ENCODE measurements around the gene KCNA4.

KCNA4 gene

GRCh38 chr11:30023074-30023473 lies 6.2 kb upstream of the KCNA4 start:
- H3K27ac ChIP-seq (ENCODE audit: low read length): no peak overlapping the region
- H3K36me3 ChIP-seq (ENCODE audit: control insufficient read depth, low read depth, low read length): no peaks in the 10 kb centered on the region
- peaks cover 100% of the 10 kb centered on the region for H3K27me3 ChIP-seq (ENCODE audit: control insufficient read depth, insufficient read depth, low read length)
- H3K9ac ChIP-seq (ENCODE audit: low read length): no peak overlapping the region
- no peak overlapping the region for H3K4me3 ChIP-seq (ENCODE audit: low read length)
- no peaks in the 10 kb centered on the region for H3K9me3 ChIP-seq (ENCODE audit: control insufficient read depth, low read depth, low read length)
- peaks cover 16% of the 10 kb centered on the region for H3K4me1 ChIP-seq (ENCODE audit: control insufficient read depth, low read depth, low read length)

DNA sequence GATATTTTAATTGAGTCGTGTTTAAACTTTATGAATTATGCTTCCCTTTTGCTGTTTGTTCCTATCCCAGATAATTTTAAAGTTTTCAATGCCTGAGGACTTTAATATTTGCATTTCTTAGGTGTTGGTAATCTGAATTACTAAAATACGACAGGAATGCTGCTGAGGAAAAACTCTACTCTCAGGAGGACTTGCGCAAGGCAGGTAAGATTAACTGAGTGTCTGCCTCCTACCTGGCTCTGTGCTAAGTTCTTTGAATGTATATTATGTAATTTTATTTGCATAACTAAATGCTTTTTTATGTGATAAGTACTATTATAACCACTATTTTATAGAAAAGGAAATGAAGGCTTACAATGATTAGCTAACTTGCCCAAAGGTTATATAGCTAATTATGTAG lies 2.7 kb upstream of the KCNA4 start:
- peaks cover 100% of the 10 kb centered on the region for H3K27me3 ChIP-seq (ENCODE audit: control insufficient read depth, insufficient read depth, low read length)
- no peaks in the 10 kb centered on the region for H3K36me3 ChIP-seq (ENCODE audit: control insufficient read depth, low read depth, low read length)
- H3K9me3 ChIP-seq (ENCODE audit: control insufficient read depth, low read depth, low read length): no peaks in the 10 kb centered on the region
- peaks cover 22% of the 10 kb centered on the region for H3K4me1 ChIP-seq (ENCODE audit: control insufficient read depth, low read depth, low read length)
- no peak overlapping the region for H3K9ac ChIP-seq (ENCODE audit: low read length)
- H3K4me3 ChIP-seq (ENCODE audit: low read length): no peak overlapping the region
- H3K27ac ChIP-seq (ENCODE audit: low read length): no peak overlapping the region

DNA sequence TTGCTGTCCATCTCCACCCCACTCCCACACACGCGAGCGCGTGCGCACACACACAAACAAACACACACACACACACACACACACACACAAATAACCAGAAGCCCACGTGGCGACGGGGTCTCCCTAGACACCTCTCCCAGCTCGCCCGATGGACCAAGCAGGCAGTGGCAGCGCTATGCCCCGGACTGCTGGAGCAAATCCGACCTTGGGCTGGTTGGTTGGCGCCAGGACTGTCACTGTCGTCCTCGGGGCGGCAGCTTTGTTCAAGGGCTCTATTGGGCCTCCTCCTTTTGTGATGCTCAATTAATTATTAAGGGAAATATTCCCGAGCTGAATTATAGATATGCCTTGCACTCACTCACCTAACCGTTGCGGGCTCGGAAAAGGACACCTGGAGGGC lies 1.7 kb upstream of the KCNA4 start:
- H3K36me3 ChIP-seq (ENCODE audit: control insufficient read depth, low read depth, low read length): no peaks in the 10 kb centered on the region
- no peak overlapping the region for H3K27ac ChIP-seq (ENCODE audit: low read length)
- H3K4me1 ChIP-seq (ENCODE audit: control insufficient read depth, low read depth, low read length): peaks cover 22% of the 10 kb centered on the region
- no peaks in the 10 kb centered on the region for H3K9me3 ChIP-seq (ENCODE audit: control insufficient read depth, low read depth, low read length)
- H3K9ac ChIP-seq (ENCODE audit: low read length): no peak overlapping the region
- no peak overlapping the region for H3K4me3 ChIP-seq (ENCODE audit: low read length)
- peaks cover 100% of the 10 kb centered on the region for H3K27me3 ChIP-seq (ENCODE audit: control insufficient read depth, insufficient read depth, low read length)

- Histone ChIP-seq H3K9me3 (ENCODE audit: control insufficient read depth, low read depth, low read length) (no peaks in the 10 kb centered on the region), H3K27me3 (ENCODE audit: control insufficient read depth, insufficient read depth, low read length) (peaks cover 100% of the 10 kb centered on the region)
These were observed 640 bp upstream of the KCNA4 start for GRCh38 chr11:30017445-30017895.

GRCh38 chr11:30015725-30016412 lies 961 bp downstream of the KCNA4 start:
- H3K4me3 ChIP-seq (ENCODE audit: low read length): peak overlapping the region; percentile 59
- H3K4me1 ChIP-seq (ENCODE audit: control insufficient read depth, low read depth, low read length): peaks cover 22% of the 10 kb centered on the region
- H3K27me3 ChIP-seq (ENCODE audit: control insufficient read depth, insufficient read depth, low read length): peaks cover 86% of the 10 kb centered on the region
- H3K36me3 ChIP-seq (ENCODE audit: control insufficient read depth, low read depth, low read length): no peaks in the 10 kb centered on the region
- H3K9me3 ChIP-seq (ENCODE audit: control insufficient read depth, low read depth, low read length): no peaks in the 10 kb centered on the region
- H3K27ac ChIP-seq (ENCODE audit: low read length): no peak overlapping the region
- no peak overlapping the region for H3K9ac ChIP-seq (ENCODE audit: low read length)

More at GRCh38 chr11:30017445-30017895, 640 bp upstream of the KCNA4 start:
- Histone ChIP-seq H3K4me1 (ENCODE audit: control insufficient read depth, low read depth, low read length) (peaks cover 22% of the 10 kb centered on the region), H3K36me3 (ENCODE audit: control insufficient read depth, low read depth, low read length) (no peaks in the 10 kb centered on the region), H3K27ac (ENCODE audit: low read length) (no peak overlapping the region), H3K4me3 (ENCODE audit: low read length) (peak overlapping the region; percentile 59), H3K9ac (ENCODE audit: low read length) (no peak overlapping the region)

GRCh38 chr11:30012346-30012745 lies 4.5 kb downstream of the KCNA4 start:
- no peaks in the 10 kb centered on the region for H3K36me3 ChIP-seq (ENCODE audit: control insufficient read depth, low read depth, low read length)
- H3K4me1 ChIP-seq (ENCODE audit: control insufficient read depth, low read depth, low read length): peaks cover 7% of the 10 kb centered on the region
- no peak overlapping the region for H3K9ac ChIP-seq (ENCODE audit: low read length)
- peaks cover 51% of the 10 kb centered on the region for H3K27me3 ChIP-seq (ENCODE audit: control insufficient read depth, insufficient read depth, low read length)
- no peak overlapping the region for H3K27ac ChIP-seq (ENCODE audit: low read length)
- H3K4me3 ChIP-seq (ENCODE audit: low read length): no peak overlapping the region
- H3K9me3 ChIP-seq (ENCODE audit: control insufficient read depth, low read depth, low read length): no peaks in the 10 kb centered on the region

GRCh38 chr11:30009060-30009459 lies 7.8 kb downstream of the KCNA4 start:
- Histone ChIP-seq H3K4me3 (ENCODE audit: low read length) (no peak overlapping the region), H3K36me3 (ENCODE audit: control insufficient read depth, low read depth, low read length) (no peaks in the 10 kb centered on the region), H3K9me3 (ENCODE audit: control insufficient read depth, low read depth, low read length) (no peaks in the 10 kb centered on the region), H3K27me3 (ENCODE audit: control insufficient read depth, insufficient read depth, low read length) (peaks cover 18% of the 10 kb centered on the region), H3K4me1 (ENCODE audit: control insufficient read depth, low read depth, low read length) (no peaks in the 10 kb centered on the region), H3K27ac (ENCODE audit: low read length) (no peak overlapping the region), H3K9ac (ENCODE audit: low read length) (no peak overlapping the region)

- Histone ChIP-seq H3K9ac (ENCODE audit: low read length) (no peak overlapping the region), H3K4me3 (ENCODE audit: low read length) (no peak overlapping the region), H3K27me3 (ENCODE audit: control insufficient read depth, insufficient read depth, low read length) (no peaks in the 10 kb centered on the region), H3K36me3 (ENCODE audit: control insufficient read depth, low read depth, low read length) (no peaks in the 10 kb centered on the region), H3K4me1 (ENCODE audit: control insufficient read depth, low read depth, low read length) (no peaks in the 10 kb centered on the region), H3K9me3 (ENCODE audit: control insufficient read depth, low read depth, low read length) (no peaks in the 10 kb centered on the region), H3K27ac (ENCODE audit: low read length) (no peak overlapping the region)
These were observed 10.0 kb downstream of the KCNA4 start for GRCh38 chr11:30006876-30007275.

DNA sequence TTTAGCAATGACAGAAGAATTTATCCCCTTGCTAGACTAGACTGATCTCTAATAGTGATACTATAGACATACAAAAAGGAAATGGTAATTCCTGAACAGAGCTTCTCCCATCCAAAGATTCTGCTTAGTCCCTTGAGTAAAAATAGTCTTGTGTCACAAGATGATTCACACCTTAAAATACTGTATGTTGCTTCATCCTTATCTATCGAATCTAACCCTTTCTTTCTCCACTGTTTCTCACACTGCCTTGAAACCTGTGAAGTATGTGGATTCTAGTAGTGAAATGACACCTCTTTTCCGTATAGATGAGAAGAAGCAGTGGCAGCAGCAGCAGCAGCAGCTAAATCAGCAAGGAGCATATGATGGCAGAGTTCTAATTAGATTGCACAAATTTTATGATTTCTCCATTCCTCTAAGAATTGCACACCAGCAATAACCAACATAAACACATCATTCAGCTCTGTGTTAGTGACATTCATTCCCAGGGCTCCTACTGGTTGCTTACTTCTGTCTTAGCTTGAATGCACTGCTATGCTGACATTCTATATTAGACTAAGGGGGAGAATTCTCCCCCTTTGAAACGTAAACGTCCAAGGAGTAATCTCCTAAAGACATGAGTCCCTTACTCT lies 14.6 kb downstream of the KCNA4 start:
- H3K27me3 ChIP-seq (ENCODE audit: control insufficient read depth, insufficient read depth, low read length): no peaks in the 10 kb centered on the region
- H3K9me3 ChIP-seq (ENCODE audit: control insufficient read depth, low read depth, low read length): no peaks in the 10 kb centered on the region
- H3K4me3 ChIP-seq (ENCODE audit: low read length): no peak overlapping the region
- H3K36me3 ChIP-seq (ENCODE audit: control insufficient read depth, low read depth, low read length): no peaks in the 10 kb centered on the region
- H3K27ac ChIP-seq (ENCODE audit: low read length): no peak overlapping the region
- no peak overlapping the region for H3K9ac ChIP-seq (ENCODE audit: low read length)
- H3K4me1 ChIP-seq (ENCODE audit: control insufficient read depth, low read depth, low read length): no peaks in the 10 kb centered on the region

DNA sequence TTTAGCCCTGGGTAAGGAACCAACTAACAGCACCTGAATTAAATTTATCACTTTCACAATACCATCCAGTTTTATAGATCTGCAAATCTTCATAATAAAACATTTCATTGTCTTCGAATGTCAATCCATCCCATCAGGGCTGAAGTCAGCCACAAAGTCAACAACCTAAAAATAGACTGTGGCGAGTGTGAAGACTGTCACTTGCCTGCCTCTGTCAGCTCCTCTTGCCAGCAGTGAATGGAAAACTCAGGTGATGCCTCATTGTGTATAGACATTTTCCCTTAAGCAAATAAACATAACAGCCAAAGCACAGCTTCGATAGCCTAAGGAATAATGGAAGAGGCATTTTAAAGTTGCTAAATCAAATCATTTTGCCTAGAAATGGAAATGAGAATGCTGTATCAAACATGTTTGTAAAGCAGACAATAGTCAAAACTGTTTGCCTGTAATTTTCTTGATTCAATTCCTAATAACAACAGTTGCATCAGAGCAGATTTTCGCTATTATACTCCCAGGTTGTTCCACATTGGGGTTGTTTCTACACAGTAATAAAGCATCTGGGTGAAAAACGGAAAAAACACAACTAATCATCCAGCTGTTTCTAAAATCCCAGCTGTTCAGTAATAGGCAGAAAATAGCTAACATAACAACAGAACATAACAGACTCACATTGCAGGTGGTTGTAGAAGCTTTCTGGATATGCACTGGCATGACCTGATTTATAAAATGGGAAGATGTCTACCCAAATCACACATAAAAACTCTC lies 15.7 kb downstream of the KCNA4 start:
- Histone ChIP-seq H3K9ac (ENCODE audit: low read length) (no peak overlapping the region), H3K27me3 (ENCODE audit: control insufficient read depth, insufficient read depth, low read length) (no peaks in the 10 kb centered on the region), H3K27ac (ENCODE audit: low read length) (no peak overlapping the region)

GRCh38 chr11:29996016-29996415 lies 20.8 kb downstream of the KCNA4 start:
- H3K4me3 ChIP-seq (ENCODE audit: low read length): no peak overlapping the region
- H3K9me3 ChIP-seq (ENCODE audit: control insufficient read depth, low read depth, low read length): no peaks in the 10 kb centered on the region
- no peaks in the 10 kb centered on the region for H3K27me3 ChIP-seq (ENCODE audit: control insufficient read depth, insufficient read depth, low read length)
- no peaks in the 10 kb centered on the region for H3K36me3 ChIP-seq (ENCODE audit: control insufficient read depth, low read depth, low read length)
- no peaks in the 10 kb centered on the region for H3K4me1 ChIP-seq (ENCODE audit: control insufficient read depth, low read depth, low read length)
- H3K9ac ChIP-seq (ENCODE audit: low read length): no peak overlapping the region
- H3K27ac ChIP-seq (ENCODE audit: low read length): no peak overlapping the region

More for the DNA sequence above, 15.7 kb downstream of the KCNA4 start:
- no peaks in the 10 kb centered on the region for H3K36me3 ChIP-seq (ENCODE audit: control insufficient read depth, low read depth, low read length)
- no peaks in the 10 kb centered on the region for H3K4me1 ChIP-seq (ENCODE audit: control insufficient read depth, low read depth, low read length)
- H3K4me3 ChIP-seq (ENCODE audit: low read length): no peak overlapping the region
- no peaks in the 10 kb centered on the region for H3K9me3 ChIP-seq (ENCODE audit: control insufficient read depth, low read depth, low read length)

Measured in iPS-18a (cell line).